Measurements from ENCODE around the gene CDH13.

- TF ChIP-seq EP300 (IDR thresholded peaks at IDR 0.05) (no peak), POLR2A (IDR thresholded peaks at IDR 0.05; ENCODE audit: low read length) (no peak), HOXA7 (CRISPR knock-in tag; IDR thresholded peaks at IDR 0.05) (no peak), MYC (IDR thresholded peaks at IDR 0.05; ENCODE audit: borderline replicate concordance, low read length) (no peak), ATOH8 (CRISPR knock-in tag; IDR thresholded peaks at IDR 0.05; ENCODE audit: low read depth) (no peak), CTCF (IDR thresholded peaks at IDR 0.05) (no peak), JUNB (IDR thresholded peaks at IDR 0.05) (no peak), POLR2AphosphoS2 (conservative IDR thresholded peaks at IDR 0.05; ENCODE audit: low read length) (no peak), RAD21 (conservative IDR thresholded peaks at IDR 0.05 in 1 of 2, IDR thresholded peaks at IDR 0.05 in 1 of 2) (no peak), BCL3 (IDR thresholded peaks at IDR 0.05) (no peak), KDM1A (IDR thresholded peaks at IDR 0.05; ENCODE audit: low read depth) (no peak), ELK1 (IDR thresholded peaks at IDR 0.05; ENCODE audit: low read depth, low read length) (no peak), REST (IDR thresholded peaks at IDR 0.05) (no peak)
These were observed 247.9 kb downstream of the CDH13 start for GRCh38 chr16:82874672-82875071.
